Transverse colon (tissue), 4 donors: ENCODE results near the gene FAM107B.

ENCODE experiments used
- CTCF ChIP-seq, 5 experiments: fragments of 200-600 bp in 3 of 5; fragments of 450-650 bp in 2 of 5; sonication (generic) in 3 of 5; IDR thresholded peaks; 1 replicate in 2 of 5; 2 replicates in 3 of 5; pipeline ENCODE4 v1.5.1; 2016 to 2017; ENCODE audit warnings: antibody characterized with exemption in 5 of 5, inconsistent platforms in 3 of 5, mild to moderate bottlenecking in 2 of 5, moderate library complexity in 1 of 5
- EP300 ChIP-seq: sonication (generic); formaldehyde crosslinking; IDR thresholded peaks from one replicate; pipeline ENCODE4 v1.6.1; 2017; ENCODE audit warnings: antibody characterized with exemption, low read depth
- POLR2A ChIP-seq: fragments of 450-650 bp; IDR thresholded peaks from one replicate; pipeline ENCODE4 v1.6.1; 2016; ENCODE audit warnings: antibody characterized with exemption, mild to moderate bottlenecking, moderate library complexity
- POLR2AphosphoS5 ChIP-seq, 3 donors: sonication (generic); formaldehyde crosslinking; IDR thresholded peaks; one replicate each; pipeline ENCODE4 v1.6.1; 2016; ENCODE audit warnings: antibody characterized with exemption in 3 of 3

GRCh38 chr10:14737808-14738545 lies 36.7 kb downstream of the FAM107B start:
- TF ChIP-seq CTCF (IDR thresholded peaks at IDR 0.05): no peak
- TF ChIP-seq POLR2A: no peak
- TF ChIP-seq POLR2AphosphoS5 (IDR thresholded peaks at IDR 0.05): no peak
- no peak for TF ChIP-seq EP300
